Right lobe of liver (tissue), 4 donors: Measurements from ENCODE around the gene PHETA2.

Experiments
- CTCF ChIP-seq, 4 donors: fragments of 200-600 bp in 3 of 4; fragments of 450-650 bp in 1 of 4; IDR thresholded peaks; one replicate each; pipeline versions ENCODE4 v1.5.1 to v1.8.0; 2016 to 2022; ENCODE audit warnings: antibody characterized with exemption in 4 of 4, mild to moderate bottlenecking in 2 of 4
- POLR2A ChIP-seq: fragments of 450-650 bp; IDR thresholded peaks from one replicate; pipeline ENCODE4 v1.6.1; 2017; ENCODE audit warnings: antibody characterized with exemption, mild to moderate bottlenecking
- donor health status: DM: no; HTN: no; CAD: no.
- donor health status: DM: no; HTN: no; CAD: no.
- donor health status: DM: no; HTN: yes; CAD: no.

DNA sequence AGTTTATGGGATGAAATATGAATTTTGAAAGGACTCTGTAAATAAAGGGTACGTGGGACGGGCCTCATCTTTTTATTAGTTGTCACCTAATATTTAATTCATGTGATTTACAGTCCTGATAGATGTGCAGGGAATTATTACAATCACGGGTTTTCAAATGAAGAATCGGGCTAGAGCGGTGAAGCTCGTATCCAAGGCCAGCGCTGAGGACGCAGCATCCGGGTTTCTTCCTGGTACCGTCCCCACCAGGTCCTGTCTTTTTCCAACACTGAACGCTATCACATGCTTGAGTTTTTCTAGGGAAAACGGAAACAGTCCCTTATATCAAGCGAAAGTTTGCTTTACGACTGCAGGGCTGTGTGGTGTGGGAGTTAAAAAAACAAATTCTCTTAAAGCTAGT, 6.2 kb downstream of the PHETA2 start:
- TF ChIP-seq CTCF (IDR thresholded peaks at IDR 0.05) = no peak
- TF ChIP-seq POLR2A = no peak
